Left cardiac atrium (tissue), 4 donors: Measurements from ENCODE around the gene SPG21. TPM values are rescaled to one million over a fixed set of nuclear protein-coding genes. Genes with fewer than 3 reads are reported as not detected.

ENCODE experiments used
- ATAC-seq, 2 donors: fragments of 200-7000 bp; cut with Tn5 transposase; one replicate each; pipeline ENCODE4 v1.9.1; 2020; ENCODE audit warnings: mild to moderate bottlenecking in 2 of 2, moderate library complexity in 2 of 2
- DNase-seq: peaks from one replicate; pipeline ENCODE4 v3.0.0-alpha.2; 2020
- intact Hi-C, 2 donors: fragments of 100-400 bp; cut with DNase I; formaldehyde crosslinking; loops; one replicate each; pipeline versions ENCODE4 v1.14.1 to v1.15.1; 2022 to 2023
- total RNA-seq, 2 donors: library from RNA; stranded (reverse); fragmentation: NEBNext Ultra II Directional; extraction: Animal tissue kit (Norgen Biotek cat#: 25700); gene quantifications; one replicate each; pipeline ENCODE4 v1.2.1, GENCODE V29; 2021
- donor health status: DM: no; HTN: yes; CAD: no.
- donor health status: DM: no; HTN: yes; CAD: no; lungs with severe emphysema.
- donor health status: DM: yes; HTN: yes; CAD: no.
- donor health status: Dilated cardiomyopathy.

SPG21 gene
- total RNA-seq, 2 donors from 2014 or later = 54.0 to 58.6 TPM

DNA sequence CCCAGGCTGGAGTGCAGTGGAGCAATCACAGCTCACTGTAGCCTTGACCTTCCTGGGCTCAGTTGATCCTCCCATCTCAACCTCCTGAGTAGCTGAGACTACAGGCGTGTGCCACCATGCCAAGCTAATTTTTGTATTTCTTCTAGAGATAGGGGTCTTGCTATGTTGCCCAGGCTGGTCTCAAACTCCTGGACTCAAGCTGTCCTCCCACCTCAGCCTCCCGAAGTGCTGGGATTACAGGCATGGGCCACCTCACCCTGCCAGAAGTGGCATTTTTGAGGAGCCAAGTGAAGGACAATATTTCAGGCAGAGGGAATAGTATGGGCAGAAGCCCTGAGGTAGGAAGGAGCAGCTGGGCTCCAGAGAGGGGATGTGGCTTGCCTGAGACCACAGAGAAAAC is 73.3 kb downstream of the SPG21 start:
- intact Hi-C loops = no loop called here
- DNase-seq (no peak), ATAC-seq (no peak)

DNA sequence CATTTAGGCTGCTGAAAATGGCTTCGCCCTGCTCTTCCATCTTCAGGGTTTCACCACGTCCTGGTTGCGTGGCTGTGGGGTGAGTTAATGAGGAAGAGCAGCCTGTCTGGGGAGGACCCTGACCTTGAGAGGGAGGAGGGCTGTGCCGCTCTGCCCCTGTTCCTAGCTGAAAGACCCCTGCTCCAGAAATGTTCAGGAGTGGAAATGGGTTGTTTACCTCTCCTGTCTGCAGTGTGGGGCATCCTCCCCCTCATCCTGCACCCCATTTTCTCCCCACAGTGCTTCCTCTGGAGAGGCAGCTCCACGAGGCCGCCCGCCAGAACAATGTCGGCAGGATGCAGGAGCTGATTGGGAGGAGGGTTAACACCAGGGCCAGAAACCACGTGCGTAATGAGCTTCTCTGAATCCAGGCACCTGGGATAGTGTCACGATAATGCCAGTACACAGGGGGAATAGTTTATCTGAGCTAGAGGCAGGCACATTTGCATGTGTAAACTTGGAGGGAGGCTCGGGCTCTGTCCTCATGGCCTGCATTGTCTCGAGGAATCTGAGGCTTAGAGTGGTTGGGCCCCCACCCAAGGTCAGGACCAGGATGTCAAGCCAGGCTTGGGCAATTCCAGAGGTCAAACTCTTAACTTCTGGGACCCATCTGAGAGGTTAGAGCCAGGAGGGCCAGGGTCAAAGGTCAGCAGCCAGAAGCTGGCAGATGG is 74.0 kb downstream of the SPG21 start:
- DNase-seq (no peak), ATAC-seq (no peak)
- intact Hi-C loops = no loop called here

Other genes with a start within 250 kb of the SPG21 start
- 100 to 1,000 TPM; 312 to 403 TPM for gene RBPMS2, start 214.3 kb downstream of the SPG21 start, total RNA-seq
- gene PIF1, start 164.3 kb downstream of the SPG21 start, total RNA-seq = under 1 TPM; 0.47 to 0.94 TPM
- gene PLEKHO2, start 148.0 kb downstream of the SPG21 start, total RNA-seq = 10 to 100 TPM; 21.3 to 27.0 TPM
- gene ANKDD1A, start 78.0 kb downstream of the SPG21 start, total RNA-seq = 1 to 10 TPM; 3.9 to 5.0 TPM
- gene MTFMT, start 39.7 kb upstream of the SPG21 start, total RNA-seq = 10 to 100 TPM; 13.9 to 23.6 TPM
- not detected for gene SLC51B, start 55.5 kb upstream of the SPG21 start, total RNA-seq
- gene RASL12, start 78.1 kb upstream of the SPG21 start, total RNA-seq = 10 to 100 TPM; 53.3 to 63.3 TPM
- 1 to 10 TPM; 2.6 to 5.2 TPM for gene KBTBD13, start 86.8 kb upstream of the SPG21 start, total RNA-seq
- gene UBAP1L, start 125.3 kb upstream of the SPG21 start, total RNA-seq = 1 to 10 TPM; 2.1 to 2.9 TPM
- gene PDCD7, start 143.9 kb upstream of the SPG21 start, total RNA-seq = 10 to 100 TPM; 15.7 to 19.3 TPM
- 10 to 100 TPM; 40.8 to 52.5 TPM for gene CLPX, start 195.4 kb upstream of the SPG21 start, total RNA-seq
- 10 to 100 TPM in 1 of 2 donors, 1 to 10 TPM in 1; 8.2 to 31.1 TPM for gene CILP, start 221.6 kb upstream of the SPG21 start, total RNA-seq